Kidney epithelial cell (primary cell): Measurements from ENCODE around the gene FBXW11. TPM values are rescaled to one million over a fixed set of nuclear protein-coding genes. Genes with fewer than 3 reads are reported as not detected.
A peak's percentile ranks its signal among the peaks of the same experiment; 100 is the strongest.

ENCODE experiments used
- DNase-seq: peaks from one replicate; pipeline ENCODE4 v3.0.0-alpha.2; 2010; ENCODE audit warnings: low read depth
- H3K27me3 ChIP-seq: 2 replicates; pipeline ENCODE4 v1.6.0; 2011; ENCODE audit warnings: low read length; ENCODE audit not compliant: control insufficient read depth, insufficient read depth
- H3K36me3 ChIP-seq: 2 replicates; pipeline ENCODE4 v1.5.1; 2011; ENCODE audit warnings: low read length; ENCODE audit not compliant: control insufficient read depth, insufficient read depth
- H3K4me3 ChIP-seq: 2 replicates; pipeline ENCODE4 v1.5.1; 2011; ENCODE audit warnings: low read depth, mild to moderate bottlenecking, control low read depth, low read length
- total RNA-seq: library from RNA; depleted of rRNA; stranded (reverse); fragments of >200 nt; gene quantifications from 2 replicates; pipeline ENCODE4 v1.2.3, GENCODE V29; 2015
- TF ChIP-seq, protein P1 (sequence below): IDR thresholded peaks from 2 replicates; pipeline ENCODE4 v1.5.1; 2011; ENCODE audit warnings: mild to moderate bottlenecking, moderate library complexity, low read length, control low read depth, inconsistent platforms; ENCODE audit not compliant: insufficient read depth, poor library complexity, severe bottlenecking

The FBXW11 gene
- total RNA-seq, 1 donor from 2014 or later, result 75.1 TPM

DNA sequence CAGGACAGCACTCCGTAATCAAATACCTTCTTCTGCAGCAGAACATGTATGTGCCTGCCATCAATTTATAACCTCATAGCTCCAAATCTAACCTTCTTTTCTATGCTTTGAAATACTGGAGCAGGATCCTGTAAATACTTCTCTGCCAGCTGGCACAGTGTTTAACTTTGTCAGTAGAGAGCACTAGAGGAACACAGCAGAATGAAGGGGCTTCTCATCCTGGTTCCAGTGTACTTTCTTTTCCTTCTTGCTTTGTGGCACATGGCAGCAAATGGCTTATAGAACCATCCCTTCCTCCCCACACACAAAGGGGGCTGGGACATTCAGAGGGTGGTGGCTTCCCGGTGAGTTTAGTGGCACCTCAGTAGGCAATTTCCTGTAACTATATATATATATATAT is 3.8 kb upstream of the FBXW11 start:
- DNase-seq, result no peak

DNA sequence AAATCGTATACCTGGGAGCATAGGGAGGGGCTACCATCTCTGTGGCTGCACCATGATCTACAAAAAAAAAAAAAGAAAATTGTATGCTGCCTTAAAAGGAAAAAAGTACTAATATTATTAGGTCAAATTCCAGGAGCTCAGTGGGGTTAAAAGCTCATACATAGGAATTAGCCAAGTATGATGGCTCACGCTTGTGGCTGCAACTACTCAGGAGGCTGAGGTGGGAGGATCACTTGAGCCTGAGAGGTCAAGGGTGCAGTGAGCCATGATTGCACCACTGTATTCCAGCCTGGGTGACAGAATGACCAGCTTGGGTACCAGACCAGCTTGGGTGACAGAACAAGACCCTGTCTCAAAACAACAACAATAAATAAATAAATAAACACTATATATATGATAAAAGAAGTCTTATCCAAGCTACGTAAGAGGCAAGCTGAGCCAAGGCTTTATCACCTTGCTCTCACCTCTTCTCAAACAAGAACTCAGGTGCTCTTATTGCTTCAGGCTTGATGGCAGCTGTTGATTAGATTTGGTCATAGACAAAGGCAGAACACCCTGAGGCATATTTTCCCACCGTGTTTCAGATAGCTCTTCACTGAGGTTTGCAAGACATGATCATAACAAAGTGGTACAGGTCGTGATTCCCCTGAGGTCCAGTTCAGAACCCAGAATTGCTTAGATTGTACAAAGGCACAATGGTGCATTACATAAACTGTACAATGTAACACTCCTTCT is 3.3 kb upstream of the FBXW11 start:
- Histone ChIP-seq H3K36me3 (no peaks in the 10 kb centered on the region), H3K27me3 (no peaks in the 10 kb centered on the region), H3K4me3 (no peak overlapping the region)
- DNase-seq, result no peak
- TF ChIP-seq, protein P1, sequence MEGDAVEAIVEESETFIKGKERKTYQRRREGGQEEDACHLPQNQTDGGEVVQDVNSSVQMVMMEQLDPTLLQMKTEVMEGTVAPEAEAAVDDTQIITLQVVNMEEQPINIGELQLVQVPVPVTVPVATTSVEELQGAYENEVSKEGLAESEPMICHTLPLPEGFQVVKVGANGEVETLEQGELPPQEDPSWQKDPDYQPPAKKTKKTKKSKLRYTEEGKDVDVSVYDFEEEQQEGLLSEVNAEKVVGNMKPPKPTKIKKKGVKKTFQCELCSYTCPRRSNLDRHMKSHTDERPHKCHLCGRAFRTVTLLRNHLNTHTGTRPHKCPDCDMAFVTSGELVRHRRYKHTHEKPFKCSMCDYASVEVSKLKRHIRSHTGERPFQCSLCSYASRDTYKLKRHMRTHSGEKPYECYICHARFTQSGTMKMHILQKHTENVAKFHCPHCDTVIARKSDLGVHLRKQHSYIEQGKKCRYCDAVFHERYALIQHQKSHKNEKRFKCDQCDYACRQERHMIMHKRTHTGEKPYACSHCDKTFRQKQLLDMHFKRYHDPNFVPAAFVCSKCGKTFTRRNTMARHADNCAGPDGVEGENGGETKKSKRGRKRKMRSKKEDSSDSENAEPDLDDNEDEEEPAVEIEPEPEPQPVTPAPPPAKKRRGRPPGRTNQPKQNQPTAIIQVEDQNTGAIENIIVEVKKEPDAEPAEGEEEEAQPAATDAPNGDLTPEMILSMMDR, result no peak

More for the DNA sequence above, 3.8 kb upstream of the FBXW11 start:
- TF ChIP-seq, protein P1, result peak; percentile 19
- Histone ChIP-seq H3K27me3 (no peaks in the 10 kb centered on the region), H3K36me3 (no peaks in the 10 kb centered on the region), H3K4me3 (no peak overlapping the region)

DNA sequence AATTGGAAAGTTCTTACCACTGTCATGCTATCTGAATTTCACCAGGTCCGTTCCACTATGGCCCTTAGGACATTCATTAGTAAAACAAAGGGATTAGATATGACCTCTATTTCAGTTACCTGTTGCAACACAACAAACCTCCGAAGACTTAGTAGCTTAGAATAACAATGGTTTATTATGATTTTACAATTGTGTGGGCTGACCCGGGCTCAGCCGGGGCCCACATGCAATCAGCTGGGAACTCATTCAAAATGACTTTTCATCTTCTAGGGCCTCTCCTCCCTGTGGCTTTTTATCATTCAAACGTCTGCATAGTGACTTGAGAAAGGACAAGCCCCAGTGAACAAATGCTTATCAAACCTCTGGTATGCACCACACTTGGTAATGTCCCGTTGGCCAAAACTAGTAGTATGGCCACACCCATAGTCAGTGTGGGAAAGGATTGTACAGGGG is 2.3 kb upstream of the FBXW11 start:
- no peak for DNase-seq
- no peaks in the 10 kb centered on the region for H3K27me3 ChIP-seq
- no peak overlapping the region for H3K4me3 ChIP-seq
- TF ChIP-seq, protein P1, result no peak
- no peaks in the 10 kb centered on the region for H3K36me3 ChIP-seq

DNA sequence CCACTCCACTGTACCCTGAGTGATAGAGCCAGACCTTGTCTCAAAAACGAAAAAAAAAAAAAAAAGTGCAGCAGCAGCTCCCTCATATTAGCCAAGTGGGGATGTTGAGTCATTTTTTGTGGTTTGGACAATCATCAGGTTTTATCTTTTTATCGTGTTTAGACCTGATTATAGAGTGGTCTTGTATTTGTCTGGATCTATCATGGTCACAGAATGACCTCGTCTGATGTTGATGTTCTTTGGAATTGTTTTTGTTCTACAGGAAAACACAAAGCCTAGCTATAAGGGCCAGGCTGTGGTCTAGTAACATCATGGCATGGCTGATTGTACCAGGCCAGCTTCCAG is 1.6 kb upstream of the FBXW11 start:
- no peak overlapping the region for H3K4me3 ChIP-seq
- H3K36me3 ChIP-seq, result no peaks in the 10 kb centered on the region
- no peak for DNase-seq
- no peaks in the 10 kb centered on the region for H3K27me3 ChIP-seq
- TF ChIP-seq, protein P1, result no peak

DNA sequence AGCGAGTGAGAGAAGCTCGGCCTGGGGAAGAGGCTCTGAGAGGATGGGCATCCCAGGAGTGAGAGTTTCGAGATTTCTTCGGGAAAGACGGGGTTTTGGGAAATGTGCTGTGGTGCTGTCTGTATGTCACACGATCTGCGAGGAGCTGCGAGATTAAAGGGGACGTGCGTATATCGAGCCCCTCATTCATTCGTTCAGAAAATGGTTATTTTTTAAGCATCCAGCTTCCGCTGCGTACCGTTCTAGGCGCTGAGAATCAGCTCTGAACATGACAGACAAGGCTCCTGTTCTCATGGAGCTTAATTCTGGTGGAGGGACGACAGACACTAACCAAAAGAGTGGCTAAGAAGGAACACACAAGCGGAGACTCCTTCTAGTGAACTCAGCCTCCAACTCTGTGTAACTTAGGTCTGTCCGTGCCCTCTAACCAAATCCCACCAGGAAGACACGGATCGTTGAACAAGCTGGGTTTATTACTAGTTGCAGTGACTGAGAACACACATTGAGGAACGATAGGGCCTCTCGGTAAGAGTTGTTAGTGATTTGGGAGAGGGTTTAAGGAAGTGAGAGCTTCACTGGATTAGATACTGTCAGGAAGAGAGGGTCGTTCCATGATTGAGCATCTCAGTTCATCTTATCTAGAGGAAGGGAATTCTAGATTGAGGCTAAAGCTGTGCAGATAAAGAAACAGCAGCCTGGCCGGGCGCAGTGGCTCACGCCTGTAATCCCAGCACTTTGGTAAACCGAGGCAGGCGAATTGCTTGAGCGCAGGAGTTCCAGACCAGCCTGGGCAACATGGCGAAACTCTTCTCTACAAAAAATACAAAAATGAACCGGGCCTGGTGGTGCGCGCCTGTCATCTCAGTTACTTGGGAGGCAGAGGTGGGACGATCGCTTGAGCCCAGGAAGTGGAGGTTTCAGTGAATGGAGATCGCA is 1.0 kb upstream of the FBXW11 start:
- no peak for DNase-seq
- no peaks in the 10 kb centered on the region for H3K27me3 ChIP-seq
- TF ChIP-seq, protein P1, result no peak
- H3K4me3 ChIP-seq, result peak overlapping the region; percentile 65
- H3K36me3 ChIP-seq, result no peaks in the 10 kb centered on the region
